GM19397 (cell line): ENCODE measurements around the gene ZNF280C.

Experiments
- ATAC-seq: cut with Tn5 transposase; IDR thresholded peaks from one replicate; pipeline ENCODE4 v1.9.1; 2021; ENCODE audit warnings: mild to moderate bottlenecking, moderate library complexity; ENCODE audit not compliant: unreplicated experiment

ZNF280C gene

DNA sequence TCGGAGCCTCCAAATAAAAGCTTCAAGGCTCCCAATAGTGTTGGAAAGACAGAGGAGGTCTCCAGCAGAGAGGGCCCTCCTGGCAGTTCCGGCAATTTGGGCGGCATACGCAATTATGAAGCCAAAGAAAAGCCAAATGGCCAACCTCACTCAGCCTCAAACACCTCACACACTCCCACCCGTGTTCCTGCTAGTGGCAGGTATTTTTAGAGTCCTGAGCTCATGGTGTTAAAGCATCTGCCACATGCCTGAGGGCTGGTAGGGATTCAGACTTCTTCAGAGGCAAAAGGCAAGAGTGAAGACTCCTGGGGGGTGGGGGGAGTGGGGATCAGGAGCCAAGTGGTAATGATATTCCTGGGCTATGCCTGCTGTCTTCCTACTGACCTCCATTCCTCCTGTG is 89.5 kb downstream of the ZNF280C start:
- ATAC-seq = no peak

GRCh38 chrX:130176942-130177341 is 91.8 kb downstream of the ZNF280C start:
- ATAC-seq = no peak

GRCh38 chrX:130176354-130176776 is 92.3 kb downstream of the ZNF280C start:
- peak; percentile 87 for ATAC-seq

DNA sequence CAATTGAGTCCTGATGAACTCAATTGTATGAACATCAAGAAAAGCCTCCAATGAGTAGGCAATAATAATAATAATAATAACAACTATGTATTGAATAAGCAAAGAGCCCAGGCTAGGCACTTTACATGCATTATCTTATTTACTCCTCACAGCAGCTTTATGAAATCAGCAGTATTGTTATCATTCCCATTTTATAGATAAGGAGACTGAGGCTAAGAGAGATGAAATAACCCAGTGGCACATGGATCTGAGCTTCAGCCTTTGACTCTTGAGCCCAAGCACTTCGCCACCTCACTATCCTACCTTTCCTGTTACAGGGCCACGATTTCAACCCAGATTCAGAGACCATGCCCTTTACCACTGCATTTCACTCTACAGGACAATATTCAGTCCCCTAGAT is 93.8 kb downstream of the ZNF280C start:
- ATAC-seq = no peak

GRCh38 chrX:130174045-130174704 is 94.5 kb downstream of the ZNF280C start:
- ATAC-seq = no peak

DNA sequence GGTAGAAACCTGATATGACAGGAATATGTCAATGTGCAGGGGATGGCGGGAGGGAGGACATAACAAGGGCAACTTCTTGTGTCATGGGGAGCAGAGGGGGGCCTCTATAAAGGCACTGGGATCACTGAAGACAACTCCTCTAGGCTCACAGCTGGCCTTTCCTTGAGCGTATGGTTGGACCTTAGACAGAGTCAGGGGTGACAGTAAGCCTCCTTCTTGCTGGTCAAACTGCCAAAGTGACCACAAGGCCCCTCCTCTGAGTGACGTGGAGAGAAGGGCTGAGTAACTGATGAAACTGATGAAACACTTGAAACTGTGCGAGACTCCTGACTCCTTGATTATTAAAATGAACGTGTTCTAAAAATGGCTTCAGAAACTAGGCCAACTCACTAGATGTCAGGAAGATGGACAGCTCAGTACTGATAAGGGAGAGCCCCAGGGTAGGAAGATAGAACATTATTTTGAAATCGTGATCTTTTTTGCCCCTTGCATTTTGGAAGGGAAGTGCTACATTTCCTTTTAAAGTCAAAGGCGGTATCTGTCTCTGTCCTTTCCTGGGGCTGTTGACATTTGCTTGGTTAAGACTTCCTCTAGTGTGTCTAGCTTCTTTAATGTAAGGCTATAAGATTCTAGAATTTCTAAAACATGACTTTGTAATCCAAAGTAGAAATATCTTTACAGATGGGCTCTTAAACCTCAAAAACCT is 95.4 kb downstream of the ZNF280C start:
- ATAC-seq = no peak

- no peak for ATAC-seq
These were observed 96.4 kb downstream of the ZNF280C start for GRCh38 chrX:130172127-130172845.

DNA sequence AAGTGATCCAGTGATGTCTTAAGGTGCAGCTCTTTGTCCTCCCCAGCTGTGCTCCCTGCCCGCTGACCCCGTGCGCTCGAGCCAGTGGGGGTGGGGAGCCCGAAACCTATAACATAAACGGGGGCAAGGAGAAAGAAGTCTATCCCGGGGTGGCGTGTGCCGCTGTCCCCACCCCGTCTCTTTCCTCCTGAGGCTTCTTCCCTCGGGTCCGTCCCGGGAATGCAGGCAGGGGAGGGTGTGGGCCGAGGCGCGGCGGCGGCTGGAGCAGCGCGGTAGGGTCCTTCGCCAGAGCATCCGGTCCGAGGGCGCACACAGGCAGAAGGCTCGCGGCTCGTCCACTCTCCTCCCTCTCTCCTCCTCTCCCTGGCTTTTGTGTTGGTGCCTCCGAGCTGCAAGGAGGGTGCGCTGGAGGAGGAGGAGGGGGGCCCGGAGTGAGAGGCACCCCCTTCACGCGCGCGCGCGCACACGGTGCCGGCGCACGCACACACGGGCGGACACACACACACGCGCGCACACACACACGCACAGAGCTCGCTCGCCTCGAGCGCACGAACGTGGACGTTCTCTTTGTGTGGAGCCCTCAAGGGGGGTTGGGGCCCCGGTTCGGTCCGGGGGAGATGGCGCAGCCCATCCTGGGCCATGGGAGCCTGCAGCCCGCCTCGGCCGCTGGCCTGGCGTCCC is 97.1 kb downstream of the ZNF280C start, which contains the start of gene RAB33A:
Gene RAB33A, plus strand, starts transcription at position 517 of the 681 bp plus-strand sequence. Its CDS starts 101 bp downstream, at position 618.
- no peak for ATAC-seq

GRCh38 chrX:130170752-130171445 is 97.8 kb downstream of the ZNF280C start:
- ATAC-seq = peak; percentile 67

GRCh38 chrX:130167040-130167439 is 101.7 kb downstream of the ZNF280C start:
- ATAC-seq = no peak

DNA sequence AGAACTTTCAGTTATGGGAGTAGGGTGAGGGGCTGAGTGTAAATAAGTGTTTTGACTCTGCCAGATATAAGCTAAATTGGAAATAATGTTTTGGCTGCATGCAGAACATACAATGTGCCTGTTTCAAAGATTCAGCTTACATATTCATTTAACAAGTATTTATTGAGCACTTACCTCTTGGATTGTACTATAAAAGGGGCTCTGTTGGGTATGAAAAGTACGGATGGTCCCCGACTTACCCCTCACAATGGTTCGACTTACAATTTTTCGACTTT is 102.3 kb downstream of the ZNF280C start:
- ATAC-seq = no peak

GRCh38 chrX:130165703-130166502 is 102.8 kb downstream of the ZNF280C start, which contains the start of gene AIFM1:
Gene AIFM1 (minus strand): TSS chrX:130165841. CDS start chrX:130165656, 185 bp downstream.
- ATAC-seq = peak; percentile 91

DNA sequence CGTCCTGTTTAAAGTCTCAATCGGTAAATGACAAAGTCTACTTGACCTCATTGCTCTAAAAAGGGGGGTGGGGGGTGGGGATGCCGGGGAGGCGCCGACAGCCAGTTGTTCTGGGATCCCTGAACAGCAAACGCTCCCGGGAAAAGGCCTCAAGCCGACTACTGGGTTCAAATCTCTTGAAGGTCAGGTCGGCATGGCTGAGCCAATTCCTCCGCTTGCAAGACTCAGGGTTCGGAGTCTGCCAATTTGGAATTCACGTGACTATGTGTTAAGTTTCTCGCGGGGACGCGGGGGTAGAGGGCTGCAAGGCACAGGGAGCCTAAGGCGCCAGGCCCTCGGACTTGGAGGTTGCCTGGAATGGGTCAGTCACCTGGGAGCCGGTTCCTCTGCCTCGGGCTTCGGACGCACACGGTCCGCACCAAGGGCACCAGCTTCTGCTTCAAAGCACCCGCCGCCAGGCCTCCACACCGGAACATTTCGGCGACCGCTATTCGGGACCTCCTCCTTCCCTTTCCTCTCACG is 103.5 kb downstream of the ZNF280C start:
- no peak for ATAC-seq

DNA sequence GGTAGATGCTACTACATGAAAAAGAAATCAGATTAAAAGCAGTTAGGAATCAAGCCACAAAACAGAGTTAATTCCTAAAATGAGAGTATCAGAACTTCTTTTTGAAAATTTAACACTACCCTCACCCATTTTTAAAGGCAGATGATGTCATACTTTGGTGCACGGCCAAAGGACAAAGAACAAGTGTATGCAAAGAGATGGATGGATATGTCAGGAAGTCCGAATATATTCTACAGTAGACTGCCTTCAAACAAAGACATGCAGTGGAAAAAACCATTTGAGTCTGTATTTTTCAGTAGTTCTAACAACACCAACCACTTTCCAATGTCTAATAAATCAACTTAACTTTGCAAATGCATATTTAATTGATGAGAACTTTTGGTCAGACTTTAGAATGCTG is 105.3 kb downstream of the ZNF280C start:
- no peak for ATAC-seq

DNA sequence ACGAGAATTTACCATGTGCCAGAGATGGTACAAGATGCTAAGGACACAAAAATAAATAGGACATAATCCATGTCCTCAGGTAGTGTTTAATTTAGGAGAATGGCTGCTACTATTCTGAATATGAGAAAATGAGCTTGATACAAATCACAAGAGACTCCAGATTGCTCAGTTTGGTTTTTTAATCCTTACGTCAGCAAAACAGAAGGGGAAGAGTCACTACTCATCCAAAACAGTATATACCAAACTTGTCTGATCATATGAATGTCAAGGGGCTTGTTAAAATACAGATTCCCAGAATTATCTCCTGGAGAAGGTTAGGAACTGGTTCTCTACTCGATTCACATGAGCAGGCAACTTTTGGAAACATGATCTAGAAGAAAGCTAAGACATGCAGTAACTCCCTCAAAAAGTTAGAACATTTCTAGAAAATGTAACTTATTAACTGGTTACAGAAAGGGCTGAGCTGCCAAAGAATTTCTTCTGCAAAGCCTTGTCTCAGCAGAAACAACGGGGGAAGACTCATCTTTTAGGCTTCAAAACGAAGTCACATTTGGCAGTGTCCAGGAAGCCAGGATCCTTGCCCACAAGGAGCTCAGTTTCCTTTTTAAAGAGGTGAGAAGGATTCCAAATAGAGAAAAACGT is 106.5 kb downstream of the ZNF280C start:
- ATAC-seq = no peak

DNA sequence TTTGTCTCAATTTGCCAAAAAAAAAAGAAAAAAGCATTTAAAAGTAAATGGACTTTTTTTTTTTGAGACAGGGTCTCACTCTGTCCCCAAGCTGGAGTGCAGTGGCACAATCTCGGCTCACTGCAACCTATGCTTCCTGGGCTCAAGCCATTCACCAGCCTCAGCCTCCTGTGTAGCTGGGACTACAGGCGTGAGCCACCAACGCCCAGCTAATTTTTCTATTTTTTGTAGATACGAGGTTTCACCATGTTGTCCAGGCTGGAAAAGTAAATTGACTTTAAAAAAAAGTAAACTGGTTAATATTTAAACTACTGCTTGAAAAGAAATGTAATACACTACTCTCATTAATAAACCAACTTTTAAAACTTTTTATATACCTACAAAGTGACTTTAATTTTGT is 108.9 kb downstream of the ZNF280C start:
- ATAC-seq = no peak

DNA sequence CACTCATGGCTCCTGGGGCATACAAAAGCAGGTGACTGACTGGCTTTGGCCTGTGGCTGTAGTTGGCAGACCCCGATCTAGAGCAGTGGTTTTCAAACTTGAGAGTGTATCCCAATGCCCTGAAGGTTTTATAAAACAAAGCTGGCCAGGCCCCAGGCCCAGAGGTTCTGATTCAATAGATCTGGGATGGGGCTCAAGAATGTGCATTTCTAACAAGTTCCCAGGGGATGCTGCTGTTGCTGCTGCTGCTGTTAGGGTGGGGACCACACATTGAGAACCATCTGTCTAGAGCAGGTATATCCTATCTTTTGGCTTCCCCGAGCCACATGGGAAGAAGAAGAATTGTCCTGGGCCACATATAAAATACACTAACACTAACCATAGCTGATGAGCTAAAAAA is 110.4 kb downstream of the ZNF280C start:
- no peak for ATAC-seq

DNA sequence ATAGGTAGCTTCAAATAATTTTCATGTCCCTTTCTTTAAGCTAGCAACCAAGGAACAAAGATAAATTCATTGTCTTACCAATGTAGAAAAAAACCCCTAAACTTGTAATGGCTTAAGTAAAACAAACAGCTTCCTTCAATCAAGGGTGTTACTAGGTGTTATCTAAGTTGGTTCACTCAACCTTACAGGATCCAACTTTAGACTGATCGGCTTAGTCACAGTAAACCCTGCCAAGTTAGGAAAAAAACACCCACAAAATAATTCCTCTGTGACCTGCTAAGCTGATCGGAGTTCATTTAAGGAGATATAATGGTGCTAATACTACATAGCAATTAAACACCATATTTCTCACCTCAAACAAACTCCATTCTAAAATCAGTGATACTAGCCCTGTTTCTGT is 113.1 kb downstream of the ZNF280C start:
- no peak for ATAC-seq
